Left renal pelvis (tissue), 4 donors: ENCODE results near the gene IFT25. TPM values are rescaled to one million over a fixed set of nuclear protein-coding genes. Genes with fewer than 3 reads are reported as not detected.
A peak's percentile ranks its signal among the peaks of the same experiment; 100 is the strongest.

Experiments used
- DNase-seq, 4 donors: peaks; one replicate each; pipeline ENCODE4 v3.0.0-alpha.2; 2013; ENCODE audit warnings: low read depth in 4 of 4, low spot score in 3 of 4
- polyA plus RNA-seq, 4 donors: library from polyadenylated mRNA; unstranded; fragments of 120-200 nt; gene quantifications; one replicate each; pipeline ENCODE4 v1.2.1, GENCODE V29; 2013; ENCODE audit not compliant: insufficient read length in 4 of 4

The IFT25 gene
- polyA plus RNA-seq, 4 donors, result 40.4 to 59.8 (median 50.3) TPM

GRCh38 chr1:53957194-53957818 is 11.8 kb upstream of the IFT25 start:
- no peak for DNase-seq

GRCh38 chr1:53956308-53957168 is 11.0 kb upstream of the IFT25 start:
- no peak for DNase-seq

- DNase-seq, result no peak
Measured at GRCh38 chr1:53954128-53954527, 8.6 kb upstream of the IFT25 start.

GRCh38 chr1:53951697-53952096 is 6.2 kb upstream of the IFT25 start:
- no peak for DNase-seq

GRCh38 chr1:53949023-53949990 is 3.8 kb upstream of the IFT25 start:
- peak in 1 of 4 donors; percentile 45 for DNase-seq

GRCh38 chr1:53948291-53948690 is 2.8 kb upstream of the IFT25 start:
- no peak for DNase-seq

GRCh38 chr1:53947172-53947907 is 1.8 kb upstream of the IFT25 start:
- DNase-seq, result no peak

GRCh38 chr1:53946252-53947171 is 1.0 kb upstream of the IFT25 start, which contains the start of gene LRRC42:
TSS of gene LRRC42 (plus strand) at chr1:53946350. CDS start at chr1:53952000, 5,650 bp downstream.
- DNase-seq, result no peak

GRCh38 chr1:53945183-53945432 is 391 bp downstream of the IFT25 start:
- DNase-seq, result no peak

- DNase-seq, result no peak
Measured at GRCh38 chr1:53944469-53945182, 873 bp downstream of the IFT25 start.

GRCh38 chr1:53943490-53944043 is 1.9 kb downstream of the IFT25 start:
- no peak for DNase-seq

- no peak for DNase-seq
Measured at GRCh38 chr1:53943090-53943489, 2.4 kb downstream of the IFT25 start.

GRCh38 chr1:53942127-53942957 is 3.2 kb downstream of the IFT25 start:
- DNase-seq, result no peak

GRCh38 chr1:53938136-53938830 is 7.2 kb downstream of the IFT25 start:
- DNase-seq, result no peak

GRCh38 chr1:53936430-53936829 is 9.1 kb downstream of the IFT25 start:
- no peak for DNase-seq

- no peak for DNase-seq
Measured at GRCh38 chr1:53934170-53934765, 11.2 kb downstream of the IFT25 start.

GRCh38 chr1:53931523-53931922 is 14.0 kb downstream of the IFT25 start:
- no peak for DNase-seq
